Esophagus (tissue), 2 donors: Measurements from ENCODE around the gene RPL5. TPM values are rescaled to one million over a fixed set of nuclear protein-coding genes. Genes with fewer than 3 reads are reported as not detected.
A peak's percentile ranks its signal among the peaks of the same experiment; 100 is the strongest.

Experiments used
- H3K27ac ChIP-seq, 2 donors: one replicate each; pipeline ENCODE4 v1.5.1; 2013; ENCODE audit warnings: low read depth in 2 of 2, mild to moderate bottlenecking in 2 of 2, inconsistent platforms in 1 of 2, low read length in 1 of 2, moderate library complexity in 1 of 2
- H3K27me3 ChIP-seq, 2 donors: one replicate each; pipeline ENCODE4 v1.6.1; 2013; ENCODE audit warnings: low read length in 2 of 2, control low read depth in 1 of 2, mild to moderate bottlenecking in 1 of 2; ENCODE audit not compliant: insufficient read depth in 2 of 2, control insufficient read depth in 1 of 2
- H3K36me3 ChIP-seq, 2 donors: one replicate each; pipeline ENCODE4 v1.6.1; 2013; ENCODE audit warnings: low read length in 1 of 2; ENCODE audit not compliant: control insufficient read depth in 2 of 2, insufficient read depth in 2 of 2
- H3K4me1 ChIP-seq, 2 donors: one replicate each; pipeline ENCODE4 v1.6.1; 2013; ENCODE audit warnings: low read length in 1 of 2; ENCODE audit not compliant: control insufficient read depth in 2 of 2, insufficient read depth in 2 of 2
- H3K4me3 ChIP-seq, 2 donors: one replicate each; pipeline ENCODE4 v1.5.1; 2013; ENCODE audit warnings: low read length in 2 of 2, mild to moderate bottlenecking in 2 of 2, low read depth in 1 of 2, moderate library complexity in 1 of 2
- H3K9me3 ChIP-seq, 2 donors: one replicate each; pipeline ENCODE4 v1.6.1; 2013; ENCODE audit warnings: mild to moderate bottlenecking in 2 of 2, low read depth in 1 of 2, low read length in 1 of 2, moderate library complexity in 1 of 2; ENCODE audit not compliant: control insufficient read depth in 2 of 2, insufficient read depth in 1 of 2
- WGBS, 2 donors: extraction: QIAGEN DNeasy Blood & Tissue Kit; methylation state at CpG; one replicate each; pipeline ENCODE4 v1.1.7; 2013; 5-methylcytosine and 5-hydroxymethylcytosine counted together
- polyA plus RNA-seq, 2 donors: library from polyadenylated mRNA; stranded (reverse); fragments of 200-250 nt; gene quantifications; one replicate each; pipeline ENCODE4 v1.2.3, GENCODE V29; 2013
- donor health status: healthy with polysubstance abuse.
- donor health status: Bipolar disorder and iron deficiency.

The RPL5 gene
- polyA plus RNA-seq, 2 donors, result 1,458 to 1,852 TPM

DNA sequence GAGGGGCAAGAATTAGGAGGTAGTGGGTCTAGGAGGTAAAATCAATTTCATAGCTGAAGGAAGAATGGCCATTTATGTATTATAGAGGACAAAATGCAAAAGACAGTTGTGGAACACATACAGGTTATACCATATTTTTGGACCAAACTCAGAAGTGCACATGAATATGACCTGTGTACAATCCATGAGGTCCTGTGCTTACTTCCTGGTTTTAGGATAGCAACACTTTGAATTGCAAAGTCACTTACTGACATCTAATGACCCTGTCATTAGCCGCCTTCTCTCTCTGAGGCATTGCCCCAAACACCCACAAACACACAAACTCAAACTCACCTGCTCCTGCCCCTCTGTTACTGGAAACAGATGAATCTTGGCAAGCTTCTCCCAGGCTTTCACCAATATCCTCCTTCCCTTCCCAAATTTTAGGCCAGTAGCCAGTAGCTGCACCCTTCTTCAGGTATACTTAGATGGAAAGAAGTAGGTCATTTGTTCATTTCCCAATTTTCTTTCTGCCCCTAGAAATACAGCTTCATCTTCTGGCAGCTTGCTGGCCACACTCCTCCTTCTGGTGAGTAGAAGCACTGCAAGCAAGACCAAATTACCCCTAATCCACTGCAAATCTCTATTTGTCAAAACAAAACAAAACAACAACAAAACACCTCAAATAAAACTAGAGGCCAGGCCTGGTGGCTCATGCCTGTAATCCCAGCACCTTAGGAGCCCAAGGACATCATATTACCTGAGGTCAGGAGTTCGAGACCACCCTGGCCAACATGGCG lies 13.7 kb upstream of the RPL5 start:
- H3K36me3 ChIP-seq, result no peaks in the 10 kb centered on the region
- no peaks in the 10 kb centered on the region for H3K4me1 ChIP-seq
- no peaks in the 10 kb centered on the region for H3K27me3 ChIP-seq
- no peaks in the 10 kb centered on the region for H3K9me3 ChIP-seq
- WGBS, 2 donors, result 93 to 98% methylated on average over 3 of the region's 3 CpGs
- no peak overlapping the region for H3K4me3 ChIP-seq
- H3K27ac ChIP-seq, result no peak overlapping the region

DNA sequence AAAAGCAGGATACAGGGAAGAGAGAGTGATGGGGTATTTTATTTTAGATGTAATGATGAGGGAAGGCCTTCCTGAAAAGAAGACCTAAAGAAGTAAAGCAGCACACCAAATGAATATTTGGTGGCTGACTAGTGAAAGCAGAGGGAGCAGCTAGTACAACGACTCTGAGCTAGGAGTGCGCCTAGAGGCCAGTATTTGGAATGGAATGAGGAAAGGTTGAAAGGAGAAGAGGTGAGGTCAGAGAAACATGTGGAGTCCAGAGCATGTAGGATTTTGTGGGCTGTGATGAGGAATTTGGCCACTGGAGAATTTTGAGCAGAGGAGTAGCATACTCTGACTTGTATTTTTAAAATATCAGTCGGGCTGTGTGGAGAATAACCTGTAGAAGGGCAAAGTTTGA lies 11.8 kb upstream of the RPL5 start:
- no peak overlapping the region for H3K27ac ChIP-seq
- WGBS, 2 donors, result 68 to 69% methylated on average over 3 of the region's 3 CpGs

DNA sequence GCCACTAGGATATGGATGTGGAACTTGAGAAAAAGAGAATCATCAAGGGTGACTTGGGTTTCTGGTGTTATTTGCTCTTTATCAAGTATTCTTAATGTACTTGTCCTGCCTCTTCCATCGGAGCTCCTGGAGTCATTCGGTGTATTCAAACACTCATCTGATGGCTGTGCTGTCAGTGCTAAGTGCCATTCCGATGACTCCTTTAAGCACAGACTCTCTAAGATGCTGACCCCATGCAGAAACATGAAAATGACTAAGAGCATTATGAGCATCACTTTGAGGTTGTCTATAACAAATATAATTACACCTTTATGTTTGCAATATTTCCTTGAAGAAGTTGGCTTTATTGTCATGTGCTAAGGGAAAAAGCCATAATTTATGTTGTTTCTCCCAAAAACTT lies 11.3 kb upstream of the RPL5 start:
- no peak overlapping the region for H3K27ac ChIP-seq
- H3K36me3 ChIP-seq, result no peaks in the 10 kb centered on the region
- WGBS, 2 donors, result 87 to 88% methylated on average over 3 of the region's 3 CpGs
- no peaks in the 10 kb centered on the region for H3K4me1 ChIP-seq
- H3K4me3 ChIP-seq, result no peak overlapping the region
- no peaks in the 10 kb centered on the region for H3K9me3 ChIP-seq
- H3K27me3 ChIP-seq, result no peaks in the 10 kb centered on the region

More for the DNA sequence above, 11.8 kb upstream of the RPL5 start:
- H3K9me3 ChIP-seq, result no peaks in the 10 kb centered on the region
- H3K4me3 ChIP-seq, result no peak overlapping the region
- no peaks in the 10 kb centered on the region for H3K4me1 ChIP-seq
- H3K27me3 ChIP-seq, result no peaks in the 10 kb centered on the region
- no peaks in the 10 kb centered on the region for H3K36me3 ChIP-seq

DNA sequence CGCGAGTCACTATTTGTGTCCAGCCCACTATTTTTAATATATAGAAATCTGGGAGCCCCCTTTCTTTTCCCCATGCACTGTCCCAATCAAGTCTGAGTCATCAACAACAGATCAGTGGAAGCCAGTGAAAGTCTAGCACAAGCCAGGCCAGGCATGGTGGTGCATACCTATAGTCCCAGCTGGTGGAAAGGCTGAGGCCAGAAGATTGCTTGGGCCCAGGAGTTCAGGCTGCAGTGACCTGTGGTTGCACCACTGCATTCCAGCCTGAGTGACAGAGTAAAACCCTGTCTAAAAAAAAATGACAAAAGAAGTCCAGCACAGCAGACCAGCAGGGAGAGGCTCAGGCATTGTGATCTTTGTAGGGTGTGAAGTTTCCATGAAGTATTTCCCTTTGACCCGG lies 9.0 kb upstream of the RPL5 start:
- H3K4me1 ChIP-seq, result no peaks in the 10 kb centered on the region
- no peak overlapping the region for H3K4me3 ChIP-seq
- H3K27ac ChIP-seq, result no peak overlapping the region
- WGBS, 2 donors, result 81 to 84% methylated on average over 3 of the region's 3 CpGs
- no peaks in the 10 kb centered on the region for H3K27me3 ChIP-seq
- no peaks in the 10 kb centered on the region for H3K9me3 ChIP-seq
- no peaks in the 10 kb centered on the region for H3K36me3 ChIP-seq

DNA sequence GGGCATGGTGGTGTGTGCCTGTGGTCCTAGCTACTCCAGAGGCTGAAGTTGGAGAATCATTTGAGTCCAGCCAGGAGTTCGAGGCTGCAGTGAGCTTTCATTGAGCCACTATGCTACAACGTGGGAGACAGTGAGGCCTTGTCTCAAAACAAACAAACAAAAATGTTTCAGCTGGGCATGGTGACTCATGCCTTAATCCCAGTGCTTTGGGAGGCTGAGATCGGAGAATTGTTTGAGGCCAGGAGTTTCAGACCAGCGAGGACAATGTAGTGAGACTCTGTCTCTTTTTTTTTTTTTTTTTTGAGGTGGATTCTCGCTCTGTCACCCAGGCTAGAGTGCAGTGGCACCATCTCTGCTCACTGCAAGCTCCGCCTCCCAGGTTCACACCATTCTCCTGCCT lies 5.0 kb upstream of the RPL5 start:
- Histone ChIP-seq H3K36me3 (no peaks in the 10 kb centered on the region), H3K9me3 (no peaks in the 10 kb centered on the region), H3K4me3 (no peak overlapping the region), H3K27ac (no peak overlapping the region), H3K27me3 (no peaks in the 10 kb centered on the region), H3K4me1 (no peaks in the 10 kb centered on the region)
- WGBS, 2 donors, result 69 to 77% methylated on average over 5 to 6 of the region's 6 CpGs

DNA sequence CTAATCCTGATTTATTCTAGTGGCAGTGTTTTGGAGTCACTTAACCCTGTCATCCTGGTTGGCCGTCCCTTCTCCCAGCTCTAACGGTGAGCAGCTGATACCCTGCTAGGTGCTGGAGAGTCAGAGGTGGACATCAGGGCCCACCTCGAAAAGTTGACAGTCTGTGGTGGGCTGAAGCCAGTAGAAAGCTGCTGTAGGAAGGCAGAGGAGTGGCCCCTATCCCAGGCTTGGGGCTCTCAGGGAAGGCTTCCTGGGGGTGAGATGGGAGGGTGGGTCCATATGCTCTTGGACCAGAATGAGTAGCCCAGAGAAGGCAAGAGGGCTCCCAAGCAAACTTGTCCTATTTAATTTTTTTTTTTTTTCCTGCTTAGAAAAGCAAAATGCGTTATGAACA lies 475 bp upstream of the RPL5 start:
- peak overlapping the region in 1 of 2 donors; percentile 13 for H3K27ac ChIP-seq
- peak overlapping the region in 1 of 2 donors; percentile 94 for H3K4me3 ChIP-seq
- H3K36me3 ChIP-seq, result no peaks in the 10 kb centered on the region
- 50 to 61% methylated on average over 4 of the region's 4 CpGs for WGBS, 2 donors
- peaks cover 0 to 3% of the 10 kb centered on the region in 2 donors for H3K4me1 ChIP-seq
- no peaks in the 10 kb centered on the region for H3K9me3 ChIP-seq
- no peaks in the 10 kb centered on the region for H3K27me3 ChIP-seq

DNA sequence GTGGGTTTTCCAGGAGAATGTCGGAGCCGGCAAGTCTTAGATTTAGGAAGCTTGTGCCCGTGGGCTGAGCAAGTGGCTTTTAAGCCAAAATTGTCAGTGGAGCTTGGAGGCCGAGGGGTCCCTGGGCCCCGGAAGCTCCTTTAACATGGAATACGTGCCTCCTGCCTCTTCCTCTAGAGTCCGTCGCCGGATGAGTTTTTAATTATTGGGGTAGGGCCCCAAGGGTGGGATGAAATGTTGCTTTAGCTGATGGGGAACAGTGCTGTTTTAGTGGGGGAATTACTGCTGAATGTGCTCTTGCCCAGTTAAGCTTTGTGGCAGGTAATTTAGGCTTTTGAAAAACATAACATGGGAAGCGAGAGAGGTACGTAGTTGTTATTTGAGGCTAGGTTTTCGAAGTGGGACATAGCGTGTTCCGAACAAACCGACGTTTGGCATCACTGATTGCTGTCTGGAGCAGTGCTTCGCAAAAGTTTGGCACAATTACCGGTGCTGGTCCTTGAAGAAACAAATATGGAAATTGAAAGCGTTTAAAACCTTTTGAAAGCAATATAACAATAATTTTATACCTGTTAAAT lies 786 bp downstream of the RPL5 start:
- peaks cover 0 to 3% of the 10 kb centered on the region in 2 donors for H3K4me1 ChIP-seq
- 0 to 1% methylated on average over 19 of the region's 19 CpGs for WGBS, 2 donors
- peak overlapping the region; percentile 94 to 95 for H3K4me3 ChIP-seq
- H3K36me3 ChIP-seq, result no peaks in the 10 kb centered on the region
- H3K27ac ChIP-seq, result peak overlapping the region; percentile 89 to 95
- H3K9me3 ChIP-seq, result no peaks in the 10 kb centered on the region
- no peaks in the 10 kb centered on the region for H3K27me3 ChIP-seq

DNA sequence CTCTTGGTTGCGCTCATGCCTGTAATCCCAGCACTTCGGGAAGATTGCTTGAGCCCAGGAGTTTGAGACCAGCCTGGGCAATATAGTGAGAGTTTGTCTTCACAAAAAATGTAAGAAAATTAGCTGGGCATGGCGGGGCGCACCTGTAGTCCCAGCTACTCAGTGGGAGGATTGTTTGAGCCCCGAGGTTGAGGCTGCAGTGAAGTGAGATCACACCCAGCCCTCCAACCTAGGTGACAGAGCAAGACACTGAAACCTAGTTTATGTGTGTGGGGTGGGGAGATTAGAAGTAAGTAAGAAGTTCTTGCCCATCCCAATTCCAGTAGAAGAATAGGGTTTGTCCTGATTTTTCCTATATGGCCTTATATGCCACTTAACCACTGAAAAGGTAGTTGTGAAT lies 2.0 kb downstream of the RPL5 start:
- Histone ChIP-seq H3K27ac (peak overlapping the region in 1 of 2 donors; percentile 59), H3K27me3 (no peaks in the 10 kb centered on the region), H3K9me3 (no peaks in the 10 kb centered on the region), H3K36me3 (peaks cover 0 to 2% of the 10 kb centered on the region in 2 donors), H3K4me3 (peak overlapping the region in 1 of 2 donors; percentile 94), H3K4me1 (peaks cover 0 to 3% of the 10 kb centered on the region in 2 donors)
- WGBS, 2 donors, result 45 to 48% methylated on average over 5 of the region's 5 CpGs

DNA sequence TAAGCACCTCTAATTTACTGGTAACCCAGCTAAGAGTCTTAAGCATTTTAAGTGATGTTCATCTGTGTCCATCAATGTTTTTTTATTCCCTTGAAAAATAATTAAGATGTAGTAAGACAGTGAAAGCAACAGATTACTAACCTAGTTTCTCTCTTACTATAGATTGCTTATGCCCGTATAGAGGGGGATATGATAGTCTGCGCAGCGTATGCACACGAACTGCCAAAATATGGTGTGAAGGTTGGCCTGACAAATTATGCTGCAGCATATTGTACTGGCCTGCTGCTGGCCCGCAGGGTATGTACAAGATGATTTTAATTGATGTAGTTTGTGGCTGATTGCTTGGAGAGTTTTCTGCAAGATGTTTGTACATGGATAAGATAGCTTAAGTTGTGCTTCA lies 2.8 kb downstream of the RPL5 start:
- H3K4me1 ChIP-seq, result peaks cover 0 to 3% of the 10 kb centered on the region in 2 donors
- H3K27me3 ChIP-seq, result no peaks in the 10 kb centered on the region
- H3K27ac ChIP-seq, result no peak overlapping the region
- WGBS, 2 donors, result 59 to 64% methylated on average over 5 of the region's 5 CpGs
- no peaks in the 10 kb centered on the region for H3K9me3 ChIP-seq
- peaks cover 0 to 2% of the 10 kb centered on the region in 2 donors for H3K36me3 ChIP-seq
- H3K4me3 ChIP-seq, result peak overlapping the region in 1 of 2 donors; percentile 94

DNA sequence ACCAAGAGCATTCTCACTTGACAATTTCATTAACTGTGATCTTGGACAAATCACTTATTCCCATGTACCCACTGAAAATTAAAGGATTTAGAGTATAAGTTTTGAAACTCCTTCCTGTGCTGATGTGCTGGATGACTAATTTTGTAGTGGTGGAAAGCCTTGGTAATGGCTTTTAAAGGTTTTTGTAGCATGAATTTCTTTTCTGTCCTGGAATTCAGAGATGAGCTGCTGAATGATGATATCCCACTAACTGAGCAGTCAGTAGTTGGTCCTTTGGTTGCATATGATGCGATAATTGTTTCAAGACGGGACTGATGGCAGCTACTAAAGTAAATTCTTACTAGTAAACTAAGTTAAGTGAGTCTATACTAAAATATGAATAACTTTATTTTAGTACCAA lies 5.2 kb downstream of the RPL5 start:
- Histone ChIP-seq H3K4me3 (no peak overlapping the region), H3K27me3 (no peaks in the 10 kb centered on the region), H3K9me3 (no peaks in the 10 kb centered on the region), H3K36me3 (peaks cover 3 to 4% of the 10 kb centered on the region in 2 donors), H3K27ac (no peak overlapping the region), H3K4me1 (peaks cover 0 to 3% of the 10 kb centered on the region in 2 donors)
- 84 to 87% methylated on average over 2 of the region's 2 CpGs for WGBS, 2 donors
